GM12864 (cell line): ENCODE data around the gene POLDIP2.

ENCODE experiments used
- DNase-seq: peaks from one replicate; pipeline ENCODE4 v3.0.0-alpha.2; 2011; ENCODE audit warnings: low read depth
- H3K4me3 ChIP-seq: 2 replicates; pipeline ENCODE4 v1.5.1; 2011; ENCODE audit warnings: mild to moderate bottlenecking, low read depth, low read length, control low read depth
- TF ChIP-seq, protein P1 (sequence below): IDR thresholded peaks from 2 replicates; pipeline ENCODE4 v1.5.1; 2011; ENCODE audit warnings: low read depth, mild to moderate bottlenecking, moderate library complexity, low read length, control low read depth, inconsistent platforms; ENCODE audit errors: missing control alignments

Gene POLDIP2

DNA sequence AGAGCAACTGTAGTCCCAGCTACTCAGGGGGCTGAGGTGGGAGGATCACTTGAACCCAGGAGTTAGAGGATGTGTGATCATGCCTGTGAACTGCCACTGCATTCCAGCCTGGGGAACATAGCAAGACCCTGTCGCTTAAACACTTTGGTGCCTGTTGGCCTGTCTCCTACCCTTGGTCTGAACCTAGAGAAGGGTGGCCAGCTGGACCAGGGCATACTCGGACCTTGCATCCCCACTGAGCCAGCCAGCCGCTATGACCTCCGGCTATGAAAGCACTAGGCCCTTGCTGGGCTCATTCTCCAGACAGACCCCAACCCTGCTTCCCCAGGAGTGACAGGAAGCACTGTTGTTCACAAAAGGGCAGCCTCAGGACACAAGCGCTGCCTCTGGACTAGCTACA is 26.7 kb downstream of the POLDIP2 start:
- TF ChIP-seq, protein P1, sequence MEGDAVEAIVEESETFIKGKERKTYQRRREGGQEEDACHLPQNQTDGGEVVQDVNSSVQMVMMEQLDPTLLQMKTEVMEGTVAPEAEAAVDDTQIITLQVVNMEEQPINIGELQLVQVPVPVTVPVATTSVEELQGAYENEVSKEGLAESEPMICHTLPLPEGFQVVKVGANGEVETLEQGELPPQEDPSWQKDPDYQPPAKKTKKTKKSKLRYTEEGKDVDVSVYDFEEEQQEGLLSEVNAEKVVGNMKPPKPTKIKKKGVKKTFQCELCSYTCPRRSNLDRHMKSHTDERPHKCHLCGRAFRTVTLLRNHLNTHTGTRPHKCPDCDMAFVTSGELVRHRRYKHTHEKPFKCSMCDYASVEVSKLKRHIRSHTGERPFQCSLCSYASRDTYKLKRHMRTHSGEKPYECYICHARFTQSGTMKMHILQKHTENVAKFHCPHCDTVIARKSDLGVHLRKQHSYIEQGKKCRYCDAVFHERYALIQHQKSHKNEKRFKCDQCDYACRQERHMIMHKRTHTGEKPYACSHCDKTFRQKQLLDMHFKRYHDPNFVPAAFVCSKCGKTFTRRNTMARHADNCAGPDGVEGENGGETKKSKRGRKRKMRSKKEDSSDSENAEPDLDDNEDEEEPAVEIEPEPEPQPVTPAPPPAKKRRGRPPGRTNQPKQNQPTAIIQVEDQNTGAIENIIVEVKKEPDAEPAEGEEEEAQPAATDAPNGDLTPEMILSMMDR: no peak
- no peak overlapping the region for H3K4me3 ChIP-seq
- no peak for DNase-seq

DNA sequence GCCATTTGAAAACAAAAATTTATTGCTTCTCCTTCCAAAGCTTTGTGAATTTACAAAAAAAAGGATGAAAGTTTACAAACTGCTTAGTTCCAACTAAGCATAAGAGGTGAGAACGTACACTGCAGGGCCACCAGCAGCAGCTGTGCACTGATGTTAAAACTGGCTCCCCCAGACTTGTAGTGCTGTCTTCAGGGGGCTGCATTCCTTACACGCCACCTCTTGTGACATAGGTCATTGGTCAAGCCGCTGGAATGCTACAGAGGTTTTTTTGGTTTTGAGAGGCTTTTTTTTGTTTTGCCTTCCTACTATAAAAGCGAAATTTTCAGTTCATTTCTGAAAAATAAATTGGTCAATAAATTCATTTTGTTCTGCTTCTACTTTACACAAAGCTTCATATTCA is 29.0 kb downstream of the POLDIP2 start:
- H3K4me3 ChIP-seq: no peak overlapping the region
- DNase-seq: no peak
- TF ChIP-seq, protein P1: no peak

DNA sequence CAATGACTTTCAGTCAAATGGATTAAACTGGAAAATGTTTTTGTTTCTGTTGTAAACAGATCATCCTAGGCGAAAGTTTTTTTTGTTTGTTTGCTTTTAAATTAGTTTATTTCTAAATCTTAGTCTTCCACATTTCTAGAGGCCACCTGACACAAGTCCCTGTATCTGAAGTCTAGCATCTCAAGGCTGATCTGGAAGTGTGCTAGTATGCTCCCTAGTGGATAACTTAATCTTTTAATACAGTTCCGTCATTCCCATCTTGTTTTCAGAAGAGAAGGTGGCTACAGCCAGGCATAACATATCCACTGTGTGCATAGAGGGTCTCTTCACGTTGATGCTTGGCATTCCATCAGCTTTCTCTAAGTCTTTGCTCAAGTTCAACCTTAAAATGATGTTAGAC is 29.6 kb downstream of the POLDIP2 start:
- TF ChIP-seq, protein P1: no peak
- no peak for DNase-seq
- H3K4me3 ChIP-seq: no peak overlapping the region

DNA sequence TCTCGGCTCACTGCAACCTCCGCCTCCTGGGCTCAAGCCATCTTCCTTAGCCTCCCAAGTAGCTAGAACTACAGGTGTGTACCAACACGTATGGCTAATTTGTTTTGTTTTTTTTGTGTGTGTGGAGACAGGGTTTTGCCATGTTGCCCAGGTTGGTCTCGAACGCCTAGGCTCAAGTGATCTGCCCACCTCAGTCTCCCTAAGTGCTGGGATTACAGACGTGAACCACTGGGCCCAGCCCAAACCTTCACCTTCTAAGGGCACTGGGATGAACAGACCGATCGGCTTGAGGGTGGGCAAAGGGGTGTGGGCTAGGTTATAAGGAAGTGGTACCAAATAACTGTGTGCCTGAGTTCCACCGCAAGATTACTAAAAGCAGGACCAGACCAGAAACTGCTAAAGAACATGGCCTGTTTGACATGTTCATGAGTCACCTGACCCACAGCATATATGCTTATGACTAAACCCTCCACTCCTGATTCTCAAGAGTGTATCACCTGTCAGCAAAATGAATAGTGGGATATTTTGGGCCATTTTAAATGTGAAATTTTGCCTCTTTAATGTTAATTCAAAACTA is 30.2 kb downstream of the POLDIP2 start:
- TF ChIP-seq, protein P1: no peak
- no peak overlapping the region for H3K4me3 ChIP-seq
- peak; percentile 64 for DNase-seq

DNA sequence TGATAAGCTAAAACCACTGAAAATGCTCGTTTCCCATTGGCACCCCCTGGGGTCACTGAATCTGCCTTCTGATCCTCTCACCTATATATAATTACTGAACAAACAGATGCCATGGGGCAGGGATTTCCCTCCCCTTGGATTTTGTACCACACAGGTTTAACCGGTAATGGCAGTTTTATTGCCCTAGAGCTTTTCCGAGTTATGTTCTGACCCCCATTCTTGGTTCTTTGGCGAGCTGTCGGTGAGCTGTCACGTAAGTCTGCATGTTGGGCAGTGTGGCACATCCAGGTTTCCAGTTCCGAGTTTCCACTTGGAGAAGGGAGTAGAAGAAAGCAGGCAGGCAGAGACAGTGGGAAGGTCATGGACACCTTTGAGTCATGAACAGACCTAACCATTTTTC is 31.2 kb downstream of the POLDIP2 start:
- no peak for DNase-seq
- H3K4me3 ChIP-seq: no peak overlapping the region
- TF ChIP-seq, protein P1: no peak

DNA sequence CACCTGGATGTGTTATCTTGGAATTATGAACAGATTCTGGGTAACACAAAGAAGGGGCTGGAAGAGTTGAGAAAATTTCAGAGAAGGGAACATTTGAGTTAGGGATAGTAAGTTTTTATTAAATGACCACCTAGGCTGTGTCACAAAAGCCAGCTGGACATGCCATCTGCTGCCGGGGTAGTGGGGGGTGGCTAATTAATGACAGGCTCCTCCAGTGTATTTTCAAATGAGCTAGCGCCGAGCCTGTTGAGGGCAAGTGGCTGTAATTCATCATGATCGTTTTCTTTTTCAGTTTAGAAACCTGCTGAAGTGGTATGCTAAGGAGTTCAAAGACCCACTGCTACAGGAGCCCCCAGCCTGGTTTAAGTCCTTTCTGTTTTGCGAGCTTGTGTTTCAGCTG is 32.1 kb downstream of the POLDIP2 start:
- H3K4me3 ChIP-seq: no peak overlapping the region
- DNase-seq: no peak
- TF ChIP-seq, protein P1: no peak

DNA sequence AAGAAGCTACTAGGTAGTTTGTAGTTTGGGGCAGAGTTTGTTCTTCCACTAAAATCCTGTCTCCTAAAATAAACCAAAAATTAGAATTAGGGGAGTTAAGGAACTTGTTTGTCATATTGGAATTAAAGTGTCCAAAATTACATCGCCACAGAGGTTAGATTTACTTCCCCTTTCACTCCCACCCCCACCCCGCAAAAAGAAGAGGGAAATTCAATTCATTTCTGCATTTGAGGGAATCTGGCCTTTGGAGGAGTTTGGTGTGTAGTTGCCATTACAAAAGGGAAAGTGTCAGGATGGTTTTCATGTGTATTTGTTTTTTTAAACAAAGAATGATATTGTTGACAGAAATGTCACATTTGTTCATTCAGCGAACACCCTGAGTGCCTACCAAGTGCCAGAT is 32.5 kb downstream of the POLDIP2 start:
- no peak for DNase-seq
- TF ChIP-seq, protein P1: no peak
- H3K4me3 ChIP-seq: no peak overlapping the region
